Activated naive CD8-positive, alpha-beta T cell treated with anti-CD3 and anti-CD28 coated beads, Interleukin-2, amount 50 U/mL, for 16 hours (primary cell): ENCODE results near the gene TMEM39B.
"Not testable (repeated sequence)": the region's sequence is repeated elsewhere in the genome, so short reads cannot be mapped to it uniquely, and the experiment has no call there.

ENCODE experiments used
- DNase-seq: peaks from one replicate; pipeline ENCODE4 v3.0.0-alpha.2; 2020; ENCODE audit warnings: low read depth, low spot score

The TMEM39B gene

GRCh38 chr1:32072622-32073298, at the start of gene TMEM39B:
Gene TMEM39B, plus strand, starts transcription at chr1:32072939. Its CDS starts 109 bp downstream, at chr1:32073048.
- peak; percentile 84 for DNase-seq

GRCh38 chr1:32023351-32023750, 49.4 kb upstream of the TMEM39B start:
- no peak for DNase-seq

- no peak for DNase-seq
Observed at GRCh38 chr1:32025515-32025914, 47.2 kb upstream of the TMEM39B start.

- no peak for DNase-seq
Observed at GRCh38 chr1:32028746-32029145, 44.0 kb upstream of the TMEM39B start.

- no peak for DNase-seq
Observed at GRCh38 chr1:32031578-32032274, 41.0 kb upstream of the TMEM39B start.

- no peak for DNase-seq
Observed at GRCh38 chr1:32032275-32032615, 40.5 kb upstream of the TMEM39B start.

GRCh38 chr1:32035119-32035518, 37.6 kb upstream of the TMEM39B start:
- DNase-seq = no peak

GRCh38 chr1:32040711-32041110, 32.0 kb upstream of the TMEM39B start:
- DNase-seq = no peak

- DNase-seq = no peak
Observed at GRCh38 chr1:32042330-32042729, 30.4 kb upstream of the TMEM39B start.

- DNase-seq = no peak
Observed at GRCh38 chr1:32044234-32044633, 28.5 kb upstream of the TMEM39B start.

GRCh38 chr1:32045772-32046171, 27.0 kb upstream of the TMEM39B start:
- no peak for DNase-seq

- DNase-seq = no peak
Observed at GRCh38 chr1:32047701-32048100, 25.0 kb upstream of the TMEM39B start.

GRCh38 chr1:32048440-32048839, 24.3 kb upstream of the TMEM39B start:
- DNase-seq = no peak

GRCh38 chr1:32051706-32052105, 21.0 kb upstream of the TMEM39B start:
- no peak for DNase-seq

- no peak for DNase-seq
Observed at GRCh38 chr1:32052887-32053286, 19.9 kb upstream of the TMEM39B start.

- no peak for DNase-seq
Observed at GRCh38 chr1:32055416-32055815, 17.3 kb upstream of the TMEM39B start.

GRCh38 chr1:32056598-32056997, 16.1 kb upstream of the TMEM39B start:
- no peak for DNase-seq

GRCh38 chr1:32060914-32061313, 11.8 kb upstream of the TMEM39B start:
- no peak for DNase-seq

- no peak for DNase-seq
Observed at GRCh38 chr1:32062867-32063230, 9.9 kb upstream of the TMEM39B start.

GRCh38 chr1:32063261-32063681, 9.5 kb upstream of the TMEM39B start:
- DNase-seq = no peak

- not testable (repeated sequence) for DNase-seq
Observed at GRCh38 chr1:32065613-32066488, 6.9 kb upstream of the TMEM39B start.

GRCh38 chr1:32066489-32066873, 6.3 kb upstream of the TMEM39B start:
- no peak for DNase-seq
